PC-3 (cell line): ENCODE data around the gene SKAP1.

Experiments used
- CTCF ChIP-seq: fragments of 300-600 bp; sonication (generic); conservative IDR thresholded peaks from 2 replicates; pipeline ENCODE4 v1.5.1; 2017; ENCODE audit warnings: antibody characterized with exemption, low read depth, mild to moderate bottlenecking, low read length
- EZH2 ChIP-seq: fragments of 300-600 bp; sonication (generic); IDR thresholded peaks from one replicate; pipeline ENCODE4 v1.6.1; 2017; ENCODE audit warnings: antibody characterized with exemption, mild to moderate bottlenecking, low read length; ENCODE audit not compliant: unreplicated experiment

GRCh38 chr17:48326310-48326709, 103.7 kb downstream of the SKAP1 start:
- no peak for TF ChIP-seq CTCF
- TF ChIP-seq EZH2 = no peak
